Ishikawa (cell line): Measurements from ENCODE around the gene MYOZ2.

Source experiments
- CEBPB ChIP-seq: IDR thresholded peaks from 2 replicates; pipeline ENCODE4 v1.6.1; 2012
- CREB1 ChIP-seq: IDR thresholded peaks from 2 replicates; pipeline ENCODE4 v1.6.1; 2012; ENCODE audit warnings: low read depth
- NFIC ChIP-seq: IDR thresholded peaks from 2 replicates; pipeline ENCODE4 v1.6.1; 2012
- RAD21 ChIP-seq: IDR thresholded peaks from 2 replicates; pipeline ENCODE4 v1.6.1; 2012; ENCODE audit warnings: low read depth
- REST ChIP-seq: IDR thresholded peaks from 2 replicates; pipeline ENCODE4 v1.6.1; 2012; ENCODE audit warnings: low read depth, mild to moderate bottlenecking
- TAF1 ChIP-seq: IDR thresholded peaks from 2 replicates; pipeline ENCODE4 v1.6.1; 2012; ENCODE audit warnings: low read depth, mild to moderate bottlenecking
- TCF12 ChIP-seq: IDR thresholded peaks from 2 replicates; pipeline ENCODE4 v1.6.1; 2012; ENCODE audit warnings: low read depth
- YY1 ChIP-seq: IDR thresholded peaks from 2 replicates; pipeline ENCODE4 v1.6.1; 2012; ENCODE audit warnings: low read depth
- TF ChIP-seq, protein P1 (sequence below): IDR thresholded peaks from 2 replicates; pipeline ENCODE4 v1.6.1; 2012

DNA sequence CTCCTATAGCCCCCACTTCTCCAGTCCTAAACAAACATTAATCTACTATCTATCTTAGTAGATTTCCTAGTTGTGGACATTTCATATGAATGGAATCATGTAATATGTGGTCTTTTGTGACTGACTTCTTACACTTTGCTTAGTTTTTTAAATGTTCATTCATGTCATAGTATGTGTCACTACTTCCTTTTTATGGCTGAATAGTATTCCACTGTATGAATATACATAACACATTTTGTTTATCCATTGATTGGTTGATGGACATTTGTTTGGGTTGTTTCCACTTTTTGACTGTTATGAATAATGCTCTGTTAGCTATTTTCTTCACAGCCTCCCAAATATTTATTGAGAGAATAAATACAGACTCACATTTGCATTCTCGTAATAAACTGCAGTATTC is 96.7 kb downstream of the MYOZ2 start:
- TF ChIP-seq REST (no peak), YY1 (no peak), CREB1 (no peak), RAD21 (no peak), TCF12 (no peak), CEBPB (no peak), NFIC (no peak), TAF1 (no peak)
- TF ChIP-seq, protein P1, sequence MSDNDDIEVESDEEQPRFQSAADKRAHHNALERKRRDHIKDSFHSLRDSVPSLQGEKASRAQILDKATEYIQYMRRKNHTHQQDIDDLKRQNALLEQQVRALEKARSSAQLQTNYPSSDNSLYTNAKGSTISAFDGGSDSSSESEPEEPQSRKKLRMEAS = no peak
